Sigmoid colon (tissue), 7 donors: ENCODE measurements around the gene ARL8A. TPM values are rescaled to one million over a fixed set of nuclear protein-coding genes. Genes with fewer than 3 reads are reported as not detected.

Source experiments
- DNase-seq: peaks from one replicate; pipeline ENCODE4 v3.0.0-alpha.2; 2019
- H3K27ac ChIP-seq, 4 donors: fragments of 200-600 bp; sonication (generic); one replicate each; pipeline ENCODE4 v1.5.1; 2016 to 2019; ENCODE audit warnings: mild to moderate bottlenecking in 1 of 4
- H3K27me3 ChIP-seq, 3 donors: fragments of 200-600 bp; sonication (generic); one replicate each; pipeline ENCODE4 v1.5.1; 2019; ENCODE audit warnings: mild to moderate bottlenecking in 1 of 3
- H3K36me3 ChIP-seq, 4 donors: fragments of 200-600 bp; sonication (generic); one replicate each; pipeline ENCODE4 v1.5.1; 2016 to 2019
- H3K4me1 ChIP-seq, 4 donors: fragments of 200-600 bp; sonication (generic); one replicate each; pipeline ENCODE4 v1.5.1; 2017 to 2019
- H3K4me3 ChIP-seq, 4 donors: fragments of 200-600 bp; sonication (generic); one replicate each; pipeline ENCODE4 v1.5.1; 2017 to 2019; ENCODE audit warnings: mild to moderate bottlenecking in 2 of 4, moderate library complexity in 1 of 4
- H3K9me3 ChIP-seq, 4 donors: fragments of 200-600 bp in 3 of 4; sonication (generic) in 3 of 4; one replicate each; pipeline versions ENCODE4 v1.5.1 to v1.6.1; 2013 to 2019
- EP300 ChIP-seq, 4 donors: sonication (generic); formaldehyde crosslinking; IDR thresholded peaks; one replicate each; pipeline ENCODE4 v1.6.1; 2017; ENCODE audit warnings: antibody characterized with exemption in 4 of 4
- POLR2A ChIP-seq, 2 donors: fragments of 450-650 bp; IDR thresholded peaks; one replicate each; pipeline ENCODE4 v1.6.1; 2016; ENCODE audit warnings: antibody characterized with exemption in 2 of 2, mild to moderate bottlenecking in 2 of 2, moderate library complexity in 2 of 2
- POLR2AphosphoS5 ChIP-seq, 4 donors: sonication (generic); formaldehyde crosslinking; IDR thresholded peaks; one replicate each; pipeline ENCODE4 v1.6.1; 2017; ENCODE audit warnings: antibody characterized with exemption in 4 of 4
- WGBS, 2 donors: extraction: QIAGEN DNeasy Blood & Tissue Kit; methylation state at CpG; one replicate each; pipeline ENCODE4 v1.1.7; 2013; 5-methylcytosine and 5-hydroxymethylcytosine counted together
- intact Hi-C: fragments of 100-400 bp; cut with DNase I; formaldehyde crosslinking; loops from one replicate; pipeline ENCODE4 v1.15.1; 2023
- polyA plus RNA-seq, 3 donors: library from polyadenylated mRNA; stranded (reverse); fragments of 200-250 nt; gene quantifications; one replicate each; pipeline ENCODE4 v1.2.3, GENCODE V29; 2013
- total RNA-seq, 4 donors: library from RNA; depleted of rRNA; stranded (reverse); fragments of >200 nt; gene quantifications; one replicate each; pipeline ENCODE4 v1.1.0, GENCODE V29; 2016
- TF ChIP-seq, protein P1 (sequence below), 4 experiments: fragments of 450-650 bp in 3 of 4; fragments of 200-600 bp in 1 of 4; IDR thresholded peaks; one replicate each; pipeline ENCODE4 v1.5.1; 2016 to 2019; ENCODE audit warnings: antibody characterized with exemption in 4 of 4, mild to moderate bottlenecking in 3 of 4, moderate library complexity in 2 of 4
- donor health status: healthy with polysubstance abuse.
- donor health status: Bipolar disorder and iron deficiency.
- donor health status: healthy.

The ARL8A gene
- total and polyA plus RNA-seq, 7 donors = 13.8 to 29.0 (median 22.4) TPM

- intact Hi-C loops = loop anchor here (10.0 kb wide), 1 partner anchor 239 kb away; no protein-coding TSS in a partner anchor
- no peaks in the 10 kb centered on the region for H3K9me3 ChIP-seq
- TF ChIP-seq, protein P1, sequence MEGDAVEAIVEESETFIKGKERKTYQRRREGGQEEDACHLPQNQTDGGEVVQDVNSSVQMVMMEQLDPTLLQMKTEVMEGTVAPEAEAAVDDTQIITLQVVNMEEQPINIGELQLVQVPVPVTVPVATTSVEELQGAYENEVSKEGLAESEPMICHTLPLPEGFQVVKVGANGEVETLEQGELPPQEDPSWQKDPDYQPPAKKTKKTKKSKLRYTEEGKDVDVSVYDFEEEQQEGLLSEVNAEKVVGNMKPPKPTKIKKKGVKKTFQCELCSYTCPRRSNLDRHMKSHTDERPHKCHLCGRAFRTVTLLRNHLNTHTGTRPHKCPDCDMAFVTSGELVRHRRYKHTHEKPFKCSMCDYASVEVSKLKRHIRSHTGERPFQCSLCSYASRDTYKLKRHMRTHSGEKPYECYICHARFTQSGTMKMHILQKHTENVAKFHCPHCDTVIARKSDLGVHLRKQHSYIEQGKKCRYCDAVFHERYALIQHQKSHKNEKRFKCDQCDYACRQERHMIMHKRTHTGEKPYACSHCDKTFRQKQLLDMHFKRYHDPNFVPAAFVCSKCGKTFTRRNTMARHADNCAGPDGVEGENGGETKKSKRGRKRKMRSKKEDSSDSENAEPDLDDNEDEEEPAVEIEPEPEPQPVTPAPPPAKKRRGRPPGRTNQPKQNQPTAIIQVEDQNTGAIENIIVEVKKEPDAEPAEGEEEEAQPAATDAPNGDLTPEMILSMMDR (IDR thresholded peaks at IDR 0.05) = no peak
- TF ChIP-seq POLR2A (IDR thresholded peaks at IDR 0.05) (no peak), POLR2AphosphoS5 (IDR thresholded peaks at IDR 0.05) (no peak), EP300 (IDR thresholded peaks at IDR 0.05) (no peak)
- H3K36me3 ChIP-seq = peaks cover 11 to 51% (median 29%) of the 10 kb centered on the region in 4 donors
- DNase-seq = no peak
- WGBS, 2 donors = 84 to 88% methylated on average over 8 of the region's 8 CpGs
- no peaks in the 10 kb centered on the region for H3K27me3 ChIP-seq
- peak overlapping the region; percentile 80 to 88 (median 86) for H3K27ac ChIP-seq
- H3K4me3 ChIP-seq = no peak overlapping the region
- H3K4me1 ChIP-seq = peaks cover 0 to 45% (median 30%) of the 10 kb centered on the region in 4 donors
Measured at GRCh38 chr1:202133496-202133895, 11.0 kb downstream of the ARL8A start.

- peaks cover 0 to 45% (median 30%) of the 10 kb centered on the region in 4 donors for H3K4me1 ChIP-seq
- TF ChIP-seq EP300 (IDR thresholded peaks at IDR 0.05) (no peak), POLR2AphosphoS5 (IDR thresholded peaks at IDR 0.05) (peak in 2 of 4 donors; percentile 10 to 18)
- no peaks in the 10 kb centered on the region for H3K27me3 ChIP-seq
- peak; percentile 77 for DNase-seq
- H3K36me3 ChIP-seq = peaks cover 11 to 47% (median 28%) of the 10 kb centered on the region in 4 donors
- no peaks in the 10 kb centered on the region for H3K9me3 ChIP-seq
- peak overlapping the region in 1 of 4 donors; percentile 25 for H3K4me3 ChIP-seq
- H3K27ac ChIP-seq = peak overlapping the region; percentile 80 to 88 (median 86)
- intact Hi-C loops = loop anchor here (10.0 kb wide), 1 partner anchor 238 kb away; no protein-coding TSS in a partner anchor
- WGBS, 2 donors = 89 to 92% methylated on average over 14 of the region's 14 CpGs
Measured at GRCh38 chr1:202133001-202133400, 11.5 kb downstream of the ARL8A start.

GRCh38 chr1:202131956-202132821 is 12.3 kb downstream of the ARL8A start:
- peaks cover 0 to 45% (median 30%) of the 10 kb centered on the region in 4 donors for H3K4me1 ChIP-seq
- TF ChIP-seq, protein P1 (IDR thresholded peaks at IDR 0.05) = no peak
- TF ChIP-seq EP300 (IDR thresholded peaks at IDR 0.05) = no peak
- TF ChIP-seq POLR2AphosphoS5 (IDR thresholded peaks at IDR 0.05) = peak in 2 of 4 donors; percentile 15 to 26
- TF ChIP-seq POLR2A (IDR thresholded peaks at IDR 0.05) = no peak
- peaks cover 11 to 39% (median 23%) of the 10 kb centered on the region in 4 donors for H3K36me3 ChIP-seq
- H3K27me3 ChIP-seq = no peaks in the 10 kb centered on the region
- H3K27ac ChIP-seq = peak overlapping the region; percentile 80 to 88 (median 86)
- intact Hi-C loops = loop anchor here (10.0 kb wide), 1 partner anchor 237 kb away; no protein-coding TSS in a partner anchor
- H3K4me3 ChIP-seq = peak overlapping the region in 1 of 4 donors; percentile 25
- DNase-seq = peak; percentile 92
- WGBS, 2 donors = 65 to 73% methylated on average over 12 of the region's 12 CpGs
- H3K9me3 ChIP-seq = no peaks in the 10 kb centered on the region

GRCh38 chr1:202130816-202131522 is 13.6 kb downstream of the ARL8A start:
- DNase-seq = no peak
- H3K27me3 ChIP-seq = no peaks in the 10 kb centered on the region
- H3K9me3 ChIP-seq = no peaks in the 10 kb centered on the region
- H3K36me3 ChIP-seq = peaks cover 11 to 27% (median 19%) of the 10 kb centered on the region in 4 donors
- WGBS, 2 donors = 75 to 81% methylated on average over 9 of the region's 9 CpGs
- H3K4me3 ChIP-seq = no peak overlapping the region
- peak overlapping the region; percentile 80 to 88 (median 86) for H3K27ac ChIP-seq
- intact Hi-C loops = loop anchor here (10.0 kb wide), 1 partner anchor 236 kb away; no protein-coding TSS in a partner anchor
- TF ChIP-seq POLR2AphosphoS5 (IDR thresholded peaks at IDR 0.05) (peak in 2 of 4 donors; percentile 10 to 20), EP300 (IDR thresholded peaks at IDR 0.05) (no peak), POLR2A (IDR thresholded peaks at IDR 0.05) (no peak)
- TF ChIP-seq, protein P1 (IDR thresholded peaks at IDR 0.05) = no peak
- H3K4me1 ChIP-seq = peaks cover 0 to 45% (median 30%) of the 10 kb centered on the region in 4 donors
